HEK293T (cell line): ENCODE measurements around the gene LTBP1.
"Not testable (repeated sequence)": the region's sequence is repeated elsewhere in the genome, so short reads cannot be mapped to it uniquely, and the experiment has no call there.

ENCODE experiments used
- CTCF ChIA-PET: fragments of 350-600 bp; formaldehyde crosslinking; extraction: SDS; loops from one replicate; lab custom pipeline; 2021; ENCODE audit warnings: antibody characterized with exemption, inconsistent platforms; lab: Yijun Ruan, JAX
- POLR2A ChIA-PET: fragments of 350-600 bp; formaldehyde crosslinking; extraction: SDS; loops from one replicate; lab custom pipeline; 2020; ENCODE audit warnings: antibody characterized with exemption, inconsistent platforms; lab: Yijun Ruan, JAX
- DNase-seq: peaks from one replicate; pipeline ENCODE4 v3.0.0; 2012; ENCODE audit warnings: mixed read lengths; ENCODE audit errors: extremely low spot score
- ARNT ChIP-seq: fragments of 450-650 bp; IDR thresholded peaks from 2 replicates; pipeline ENCODE4 v1.6.1; 2017; ENCODE audit warnings: mild to moderate bottlenecking
- BHLHE40 ChIP-seq: fragments of 450-650 bp; IDR thresholded peaks from 2 replicates; pipeline ENCODE4 v1.6.1; 2016; ENCODE audit warnings: mild to moderate bottlenecking, moderate library complexity, borderline replicate concordance
- CTBP1 ChIP-seq: fragments of 450-650 bp; IDR thresholded peaks from 2 replicates; pipeline ENCODE4 v1.6.1; 2016; ENCODE audit warnings: borderline replicate concordance
- ELF4 ChIP-seq: fragments of 450-650 bp; IDR thresholded peaks from 2 replicates; pipeline ENCODE4 v1.6.1; 2017; ENCODE audit warnings: antibody characterized with exemption
- FOXA1 ChIP-seq: fragments of 450-650 bp; IDR thresholded peaks from 2 replicates; pipeline ENCODE4 v1.6.1; 2016; ENCODE audit warnings: mild to moderate bottlenecking
- FOXK2 ChIP-seq: fragments of 450-650 bp; IDR thresholded peaks from 2 replicates; pipeline ENCODE4 v1.6.1; 2016; ENCODE audit warnings: mild to moderate bottlenecking
- FOXM1 ChIP-seq: fragments of 450-650 bp; IDR thresholded peaks from 2 replicates; pipeline ENCODE4 v1.6.1; 2017; ENCODE audit warnings: mild to moderate bottlenecking, borderline replicate concordance
- HDGF ChIP-seq: fragments of 450-650 bp; IDR thresholded peaks from 2 replicates; pipeline ENCODE4 v1.6.1; 2017; ENCODE audit warnings: antibody characterized with exemption, borderline replicate concordance
- L3MBTL2 ChIP-seq: fragments of 450-650 bp; conservative IDR thresholded peaks from 2 replicates; pipeline ENCODE4 v1.6.1; 2016; ENCODE audit warnings: mild to moderate bottlenecking
- LEF1 ChIP-seq: fragments of 450-650 bp; IDR thresholded peaks from 2 replicates; pipeline ENCODE4 v1.6.1; 2017; ENCODE audit warnings: mild to moderate bottlenecking, borderline replicate concordance
- NFRKB ChIP-seq: fragments of 450-650 bp; IDR thresholded peaks from 2 replicates; pipeline ENCODE4 v1.6.1; 2016; ENCODE audit warnings: mild to moderate bottlenecking, moderate library complexity
- PKNOX1 ChIP-seq: fragments of 450-650 bp; IDR thresholded peaks from 2 replicates; pipeline ENCODE4 v1.6.1; 2016
- SP1 ChIP-seq: fragments of 450-650 bp; IDR thresholded peaks from 2 replicates; pipeline ENCODE4 v1.6.1; 2017
- SUZ12 ChIP-seq: fragments of 450-650 bp; IDR thresholded peaks from 2 replicates; pipeline ENCODE4 v1.6.1; 2016; ENCODE audit warnings: mild to moderate bottlenecking
- TARDBP ChIP-seq: fragments of 450-650 bp; IDR thresholded peaks from 2 replicates; pipeline ENCODE4 v1.6.1; 2016
- ZNF384 ChIP-seq: fragments of 450-650 bp; IDR thresholded peaks from 2 replicates; pipeline ENCODE4 v1.6.1; 2016

The LTBP1 gene

GRCh38 chr2:32977228-32977758 is 30.5 kb downstream of the LTBP1 start:
- no peak for DNase-seq
- POLR2A ChIA-PET: no interaction called here
- TF ChIP-seq HDGF (no peak), L3MBTL2 (no peak), PKNOX1 (no peak), SUZ12 (no peak), TARDBP (no peak), LEF1 (no peak), CTBP1 (no peak), FOXA1 (no peak), SP1 (no peak), FOXM1 (no peak), FOXK2 (no peak), ZNF384 (no peak), NFRKB (no peak)
- CTCF ChIA-PET: no interaction called here

GRCh38 chr2:32981612-32982011 is 34.9 kb downstream of the LTBP1 start:
- no peak for DNase-seq
- ChIA-PET CTCF (no interaction called here), POLR2A (no interaction called here)
- TF ChIP-seq FOXM1 (no peak), NFRKB (no peak), CTBP1 (no peak), LEF1 (no peak), FOXK2 (no peak), PKNOX1 (no peak), SP1 (no peak)

GRCh38 chr2:32983193-32983924 is 36.6 kb downstream of the LTBP1 start:
- DNase-seq, CTCF ChIA-PET, POLR2A ChIA-PET: not testable (repeated sequence)

GRCh38 chr2:32986480-32986879 is 39.7 kb downstream of the LTBP1 start:
- ChIA-PET POLR2A (no interaction called here), CTCF (no interaction called here)
- TF ChIP-seq L3MBTL2: no peak
- TF ChIP-seq LEF1: no peak
- TF ChIP-seq FOXM1: no peak
- TF ChIP-seq HDGF: no peak
- TF ChIP-seq ELF4: no peak
- TF ChIP-seq ARNT: no peak
- no peak for TF ChIP-seq PKNOX1
- TF ChIP-seq BHLHE40: no peak

GRCh38 chr2:32988525-32988924 is 41.8 kb downstream of the LTBP1 start:
- ChIA-PET POLR2A (no interaction called here), CTCF (no interaction called here)
- DNase-seq: no peak
- TF ChIP-seq SUZ12 (no peak), PKNOX1 (no peak), TARDBP (no peak), NFRKB (no peak), FOXK2 (no peak), ZNF384 (no peak), SP1 (no peak), CTBP1 (no peak), HDGF (no peak), LEF1 (no peak), L3MBTL2 (no peak), FOXM1 (no peak), FOXA1 (no peak), BHLHE40 (no peak), ELF4 (no peak), ARNT (no peak)

More at GRCh38 chr2:32986480-32986879, 39.7 kb downstream of the LTBP1 start:
- DNase-seq: no peak

- CTCF ChIA-PET: no interaction called here
- TF ChIP-seq ZNF384 (no peak), LEF1 (no peak)
- POLR2A ChIA-PET: no interaction called here
- no peak for DNase-seq
These were observed 43.8 kb downstream of the LTBP1 start for GRCh38 chr2:32990556-32990955.
